ENCODE data around the gene LATS1.
A peak's percentile ranks its signal among the peaks of the same experiment; 100 is the strongest.

The LATS1 gene

DNA sequence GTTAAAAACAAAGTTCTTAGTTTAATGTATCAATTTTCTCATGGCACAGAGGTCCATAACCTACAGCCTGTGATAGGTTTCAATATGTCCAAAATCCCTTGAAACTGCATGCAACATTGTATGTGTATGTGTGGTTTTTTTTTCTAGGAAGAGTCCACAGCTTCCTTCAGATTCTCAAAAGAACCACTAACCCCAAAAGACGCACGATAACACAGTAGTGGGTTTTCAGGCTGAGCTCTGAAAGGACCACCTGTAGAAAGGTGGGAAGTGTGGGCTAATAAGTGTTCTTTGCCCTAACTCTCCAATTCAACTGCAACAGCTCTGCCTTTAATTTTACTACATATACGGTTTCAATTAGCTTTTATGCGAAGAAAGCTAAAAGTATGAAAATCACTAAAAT is 57.9 kb downstream of the LATS1 start:
- no peak for DNase-seq (ENCODE audit: low read depth)

DNA sequence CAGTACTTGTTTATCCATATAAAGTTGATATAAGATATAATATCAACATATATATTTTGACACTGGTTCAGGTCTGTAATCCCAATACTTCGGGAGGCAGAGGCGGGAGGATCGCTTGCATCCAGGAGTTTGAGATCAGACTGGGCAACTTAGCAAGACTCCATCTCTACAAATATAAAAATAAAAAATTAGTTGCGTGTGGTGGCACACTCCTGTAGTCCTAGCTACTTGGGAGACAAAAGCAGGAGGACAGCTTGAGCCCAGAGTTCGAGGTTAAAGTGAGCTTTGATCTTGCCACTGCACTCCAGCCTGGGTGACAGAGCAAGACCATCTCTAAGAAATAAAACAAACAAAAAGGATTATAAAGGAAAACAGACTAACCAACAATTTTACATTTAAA is 60.5 kb downstream of the LATS1 start:
- DNase-seq (ENCODE audit: low read depth): no peak

- DNase-seq (ENCODE audit: low read depth): no peak
Measured at GRCh38 chr6:149651056-149651455, 66.8 kb downstream of the LATS1 start.

DNA sequence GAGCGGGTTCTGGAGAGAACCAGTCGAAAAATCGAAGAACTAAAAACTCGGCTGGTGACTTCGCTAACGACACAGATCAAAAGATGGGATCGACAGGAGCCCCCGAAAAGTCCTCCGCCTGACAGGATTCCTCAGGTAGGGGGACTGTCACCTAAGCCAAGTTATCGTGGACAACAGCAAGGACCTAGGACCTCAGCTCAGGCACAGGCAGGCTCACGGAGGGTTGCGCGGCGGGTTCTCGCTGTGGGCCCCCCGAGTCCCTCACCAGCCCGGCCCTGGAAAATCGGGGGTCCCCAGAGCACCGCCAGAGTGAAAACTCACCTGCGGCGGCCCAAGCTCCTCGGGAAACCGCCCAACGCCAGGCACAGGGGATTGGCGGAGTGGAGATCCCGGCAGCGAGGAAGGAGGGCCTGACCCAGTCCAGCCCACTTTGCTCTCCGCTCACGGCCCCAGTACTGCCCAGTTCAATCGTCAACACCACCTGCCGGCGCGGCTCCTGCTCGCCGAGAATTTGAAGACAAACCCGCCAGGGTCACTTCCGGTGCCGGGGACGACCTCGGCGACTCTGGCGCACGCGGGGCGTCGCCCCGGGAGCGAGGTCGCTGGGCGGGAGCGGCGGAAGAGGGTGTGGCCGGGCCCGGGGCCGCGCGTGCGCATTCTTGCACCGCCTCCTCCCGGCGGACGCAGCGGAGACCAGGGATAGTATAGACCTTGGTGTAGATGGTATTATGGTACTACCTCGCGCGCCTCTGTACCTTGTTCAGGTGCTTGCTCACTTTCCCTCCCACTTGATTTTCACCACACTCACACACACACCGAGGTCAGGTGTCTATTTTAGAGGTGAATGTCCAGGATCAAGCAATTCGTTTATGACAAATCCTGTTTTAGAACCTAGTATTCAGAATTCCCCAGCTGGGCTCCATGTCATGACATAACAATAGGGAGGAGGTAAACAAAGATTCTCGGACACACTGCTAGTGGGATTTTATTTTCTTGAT is 69.5 kb downstream of the LATS1 start, which contains the start of gene KATNA1:
Gene KATNA1 (minus strand): TSS at position 567 of the 998 bp plus-strand sequence. CDS start 10,167 bp downstream, outside the sequence.
- DNase-seq (ENCODE audit: low read depth): peak; percentile 82

DNA sequence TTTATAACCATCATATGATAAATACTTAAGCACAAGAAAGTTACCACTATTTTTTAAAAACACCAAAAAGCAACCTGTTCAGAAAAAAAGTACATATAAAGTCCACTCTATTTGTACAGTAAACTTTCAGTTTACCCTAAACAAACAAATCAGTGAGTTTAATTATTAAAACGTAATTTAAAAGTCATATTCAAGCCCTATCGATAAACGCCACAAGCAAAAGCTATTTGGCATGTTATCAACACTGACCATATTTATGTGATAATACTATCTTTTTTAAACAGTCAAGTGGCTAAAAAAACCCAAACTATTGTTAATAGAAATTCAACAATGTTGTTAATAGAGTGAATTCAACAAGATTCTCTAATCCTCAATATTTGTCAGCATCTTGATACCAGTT is 71.3 kb downstream of the LATS1 start:
- DNase-seq (ENCODE audit: low read depth): no peak

DNA sequence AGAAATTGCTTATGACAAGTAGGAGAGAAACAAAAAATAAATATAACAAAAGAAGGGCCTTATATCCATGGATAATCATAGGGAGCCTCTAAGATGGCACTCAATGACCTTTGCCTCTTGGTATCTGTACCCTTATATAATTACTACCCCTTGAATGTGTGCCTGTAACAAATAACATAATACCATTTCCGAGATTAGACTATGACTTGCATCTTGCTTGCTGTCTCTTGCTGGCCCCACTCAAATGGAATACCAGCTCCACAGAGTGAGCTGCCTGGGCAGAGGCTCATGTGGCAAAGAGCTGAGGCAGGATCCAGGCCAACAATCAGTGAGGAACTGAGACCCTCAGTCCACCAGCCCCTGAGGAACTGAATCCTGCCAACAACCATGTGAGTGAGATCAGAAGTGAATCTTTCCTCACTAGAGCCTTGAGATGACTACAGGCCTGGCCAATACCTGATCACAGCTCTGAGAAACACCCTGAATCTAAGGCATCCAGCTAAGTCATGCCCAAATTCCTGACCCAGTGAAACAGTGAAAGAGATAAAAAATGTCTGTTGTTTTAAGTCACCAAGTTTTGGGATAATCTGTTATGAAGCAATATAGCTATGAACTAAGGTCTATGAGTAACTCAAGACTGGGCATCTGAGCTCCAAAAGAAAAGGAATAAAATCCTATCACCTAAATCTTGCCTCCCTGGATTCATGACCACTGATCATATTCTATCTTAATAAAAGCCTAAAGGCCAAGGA is 74.9 kb downstream of the LATS1 start:
- no peak for DNase-seq (ENCODE audit: low read depth)

- no peak for DNase-seq (ENCODE audit: low read depth)
Measured at GRCh38 chr6:149636124-149636523, 81.8 kb downstream of the LATS1 start.

GRCh38 chr6:149634315-149634714 is 83.6 kb downstream of the LATS1 start:
- DNase-seq (ENCODE audit: low read depth): no peak

- DNase-seq (ENCODE audit: low read depth): no peak
Measured at GRCh38 chr6:149628875-149629510, 88.9 kb downstream of the LATS1 start.

DNA sequence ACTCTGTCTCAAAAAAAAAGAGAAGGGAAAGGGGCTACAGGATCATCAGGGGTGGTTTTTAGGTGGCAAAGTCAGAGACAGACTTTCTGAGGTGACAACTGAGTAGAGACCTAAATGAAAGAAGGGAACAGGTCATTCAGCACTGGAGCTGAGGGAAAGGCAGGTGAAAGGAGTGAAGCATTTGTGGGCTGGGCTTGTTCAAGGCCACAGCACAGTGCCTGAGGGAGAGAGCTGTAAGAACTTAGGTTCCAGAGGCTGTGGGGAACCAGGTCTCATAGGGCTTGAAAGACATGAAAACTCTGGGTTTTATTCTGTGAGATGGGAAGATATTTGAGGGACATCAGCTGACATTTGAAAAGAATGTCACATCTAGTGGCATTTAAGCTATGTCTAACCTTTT is 90.2 kb downstream of the LATS1 start:
- no peak for DNase-seq (ENCODE audit: low read depth)

DNA sequence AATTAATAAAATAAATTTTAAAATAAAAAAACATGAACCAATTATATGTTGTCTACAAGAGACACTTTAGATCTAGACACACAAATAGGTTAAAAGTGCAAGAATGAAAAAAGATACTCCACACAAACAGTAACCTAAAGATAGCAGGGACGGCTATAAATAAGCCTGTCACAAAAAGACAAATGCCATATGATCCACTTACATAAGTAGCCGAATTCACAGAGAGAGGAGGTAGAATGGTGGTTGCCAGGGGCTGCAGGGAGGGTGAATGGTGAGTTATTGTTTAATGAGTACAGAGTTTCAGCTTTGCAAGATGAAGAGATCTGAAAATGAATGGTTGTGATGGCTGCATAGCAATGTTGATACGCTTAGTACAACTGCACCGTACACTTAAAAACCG is 102.1 kb downstream of the LATS1 start:
- DNase-seq (ENCODE audit: low read depth): no peak

DNA sequence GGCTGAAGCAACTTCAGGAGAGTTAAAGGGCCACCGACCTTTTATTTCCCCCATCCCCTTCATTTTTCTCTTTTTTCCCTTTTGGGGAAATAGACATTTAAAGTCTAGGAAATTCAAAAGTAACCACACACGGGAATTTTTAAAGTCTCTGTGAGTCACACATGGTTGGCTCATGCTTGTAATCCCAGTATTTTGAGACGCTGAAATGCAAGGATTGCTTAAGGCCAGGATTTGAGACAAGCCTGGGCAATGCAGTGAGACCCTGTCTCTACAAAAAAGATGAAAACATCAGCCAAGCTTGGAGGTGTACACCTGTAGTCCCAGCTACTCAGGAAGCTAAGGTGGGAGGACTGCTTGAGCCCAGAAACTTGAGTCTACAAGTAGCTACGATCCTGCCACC is 103.6 kb downstream of the LATS1 start:
- DNase-seq (ENCODE audit: low read depth): no peak

DNA sequence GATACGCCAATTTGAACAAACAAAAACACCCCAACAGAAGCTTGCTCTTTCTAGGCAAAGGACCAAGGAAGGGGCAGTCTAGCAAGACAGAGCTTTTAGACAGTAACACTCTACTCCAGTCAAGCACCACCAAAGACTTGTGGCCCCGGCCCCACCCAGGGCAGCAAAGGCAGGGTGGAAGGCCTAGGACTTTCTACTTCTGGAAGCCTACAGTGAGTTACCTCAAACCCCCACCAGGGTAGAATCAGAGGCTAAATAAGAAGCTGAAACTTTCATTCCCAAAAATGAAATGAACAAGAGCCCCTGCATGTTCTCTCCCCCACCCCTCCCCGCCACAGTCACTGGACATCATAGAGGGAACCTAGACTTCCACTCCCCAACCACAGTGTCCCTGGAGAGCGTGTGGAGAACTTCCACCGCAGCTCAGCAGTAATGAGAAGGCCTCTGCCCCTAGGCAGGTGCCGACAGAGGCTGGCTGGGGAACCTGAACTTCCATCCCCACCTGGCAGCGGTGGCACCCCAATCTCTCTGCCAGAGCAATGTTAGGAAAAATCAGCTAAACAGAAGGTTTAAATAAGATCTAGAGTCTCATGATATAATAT is 109.4 kb downstream of the LATS1 start:
- no peak for DNase-seq (ENCODE audit: low read depth)
